Nephron (organoid): ENCODE data around the gene ANKUB1.

Experiments used
- H3K27ac Mint-ChIP-seq, 3 experiments: 2 replicates each; pipeline ENCODE4 v1.8.0; 2020; ENCODE audit warnings: mixed read lengths in 3 of 3, mild to moderate bottlenecking in 2 of 3, moderate library complexity in 1 of 3
- H3K27me3 Mint-ChIP-seq: 2 replicates; pipeline ENCODE4 v1.8.0; 2021; ENCODE audit warnings: low read depth, mild to moderate bottlenecking, moderate library complexity, mixed read lengths
- H3K36me3 Mint-ChIP-seq: 2 replicates; pipeline ENCODE4 v1.8.0; 2020; ENCODE audit warnings: low read depth, mixed read lengths
- H3K4me1 Mint-ChIP-seq: 2 replicates; pipeline ENCODE4 v1.8.0; 2020; ENCODE audit warnings: mixed read lengths
- H3K4me3 Mint-ChIP-seq, 3 experiments: 2 replicates each; pipeline ENCODE4 v1.8.0; 2020; ENCODE audit warnings: mild to moderate bottlenecking in 3 of 3, mixed read lengths in 3 of 3, moderate library complexity in 2 of 3
- H3K9me3 Mint-ChIP-seq: 2 replicates; pipeline ENCODE4 v1.8.0; 2020; ENCODE audit warnings: mixed read lengths
- CTCF ChIP-seq, 3 experiments: fragments of 200-600 bp; sonication (generic); IDR thresholded peaks; one replicate each; pipeline ENCODE4 v1.5.0; 2021; ENCODE audit warnings: antibody characterized with exemption in 3 of 3; ENCODE audit not compliant: unreplicated experiment in 3 of 3

ANKUB1 gene

GRCh38 chr3:149713730-149714654 lies 78.4 kb downstream of the ANKUB1 start:
- no peaks in the 10 kb centered on the region for H3K9me3 Mint-ChIP-seq
- no peaks in the 10 kb centered on the region for H3K27me3 Mint-ChIP-seq
- TF ChIP-seq CTCF (IDR thresholded peaks at IDR 0.05; ENCODE audit: unreplicated experiment in 3 of 3), result no peak
- peaks cover 14% of the 10 kb centered on the region for H3K4me1 Mint-ChIP-seq
- no peak overlapping the region for H3K27ac Mint-ChIP-seq
- no peaks in the 10 kb centered on the region for H3K36me3 Mint-ChIP-seq
- H3K4me3 Mint-ChIP-seq, result no peak overlapping the region
